Activated naive CD4-positive, alpha-beta T cell treated with anti-CD3 and anti-CD28 coated beads for 36 hours (primary cell): ENCODE measurements around the gene UST. TPM values are rescaled to one million over a fixed set of nuclear protein-coding genes. Genes with fewer than 3 reads are reported as not detected.
"Not testable (repeated sequence)": the region's sequence is repeated elsewhere in the genome, so short reads cannot be mapped to it uniquely, and the experiment has no call there.

Source experiments
- CTCF ChIA-PET: fragments of 350-600 bp; sonication (Branson Sonifier 250); formaldehyde crosslinking; loops from one replicate; lab custom pipeline; 2021; ENCODE audit warnings: antibody characterized with exemption; lab: Charles Lee
- DNase-seq: peaks from one replicate; pipeline ENCODE4 v3.0.0-alpha.2; 2020
- H3K27ac Mint-ChIP-seq: one replicate; pipeline ENCODE4 v1.8.0; 2021; ENCODE audit warnings: mild to moderate bottlenecking, mixed read lengths
- H3K27me3 Mint-ChIP-seq: one replicate; pipeline ENCODE4 v1.8.0; 2021; ENCODE audit warnings: low read depth, mixed read lengths
- H3K36me3 Mint-ChIP-seq: one replicate; pipeline ENCODE4 v1.8.0; 2021; ENCODE audit warnings: low read depth, mixed read lengths
- H3K4me1 Mint-ChIP-seq: one replicate; pipeline ENCODE4 v1.8.0; 2021; ENCODE audit warnings: low read depth, mixed read lengths
- H3K4me3 Mint-ChIP-seq: one replicate; pipeline ENCODE4 v1.8.0; 2021; ENCODE audit warnings: mild to moderate bottlenecking, moderate library complexity, mixed read lengths
- H3K9me3 Mint-ChIP-seq: one replicate; pipeline ENCODE4 v1.8.0; 2021; ENCODE audit warnings: mixed read lengths
- intact Hi-C: fragments of 100-400 bp; cut with micrococcal nuclease; formaldehyde crosslinking; loops from one replicate; pipeline ENCODE4 v1.15.1; 2023
- total RNA-seq, 2 experiments: library from RNA; stranded (reverse); gene quantifications; one replicate each; pipeline ENCODE4 v1.2.3, GENCODE V29; 2021

UST gene
- total RNA-seq, 2 experiments from 2014 or later: 0.20 to 0.74 TPM

DNA sequence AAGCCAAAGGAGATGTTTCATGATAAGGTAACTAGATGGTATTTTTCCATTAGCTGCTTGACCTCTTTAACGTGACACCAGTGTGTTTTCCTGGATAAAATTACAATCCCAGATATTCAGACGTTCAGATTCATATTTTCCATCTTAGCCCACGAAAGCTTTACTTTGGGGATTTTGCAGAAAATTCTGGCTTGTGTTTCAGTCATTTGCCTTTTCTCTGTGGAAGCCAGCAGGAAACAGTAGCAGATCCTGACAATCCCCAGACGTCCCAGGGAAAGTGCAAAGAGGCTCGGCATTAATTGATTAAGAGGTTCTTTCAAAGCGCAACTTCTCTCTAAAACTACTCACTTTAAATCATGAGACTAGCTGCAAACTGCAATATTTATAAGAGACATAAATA, 243.6 kb downstream of the UST start:
- Mint-ChIP-seq H3K27ac (no peak overlapping the region), H3K27me3 (no peaks in the 10 kb centered on the region), H3K4me1 (no peaks in the 10 kb centered on the region), H3K9me3 (peaks cover 2% of the 10 kb centered on the region), H3K4me3 (no peak overlapping the region), H3K36me3 (no peaks in the 10 kb centered on the region)
- intact Hi-C loops: no loop called here
- CTCF ChIA-PET: interaction anchor here (1.0 kb wide), 1 partner anchor 11 kb away, joined by 3 read pairs; no protein-coding TSS in a partner anchor
- DNase-seq: no peak

GRCh38 chr6:148996815-148997214, 250.0 kb downstream of the UST start:
- Mint-ChIP-seq H3K4me3 (no peak overlapping the region), H3K4me1 (peaks cover 8% of the 10 kb centered on the region), H3K36me3 (peaks cover 1% of the 10 kb centered on the region), H3K27me3 (no peaks in the 10 kb centered on the region), H3K27ac (no peak overlapping the region), H3K9me3 (peaks cover 10% of the 10 kb centered on the region)
- CTCF ChIA-PET: interaction anchor here (0.6 to 0.7 kb wide), 2 partner anchors 435 to 446 kb away, joined by 4 to 5 read pairs; no protein-coding TSS in a partner anchor
- intact Hi-C loops: no loop called here
- no peak for DNase-seq

GRCh38 chr6:148997865-148998264, 251.0 kb downstream of the UST start:
- Mint-ChIP-seq H3K4me3 (no peak overlapping the region), H3K4me1 (peaks cover 8% of the 10 kb centered on the region), H3K9me3 (peaks cover 10% of the 10 kb centered on the region), H3K36me3 (peaks cover 3% of the 10 kb centered on the region), H3K27me3 (no peaks in the 10 kb centered on the region), H3K27ac (no peak overlapping the region)
- CTCF ChIA-PET: interaction anchor here (1.2 kb wide), 1 partner anchor 518 kb away, joined by 3 read pairs; no protein-coding TSS in a partner anchor
- intact Hi-C loops: no loop called here
- no peak for DNase-seq

- Mint-ChIP-seq H3K27ac (no peak overlapping the region), H3K9me3 (peaks cover 8% of the 10 kb centered on the region), H3K36me3 (peaks cover 3% of the 10 kb centered on the region), H3K4me1 (peaks cover 8% of the 10 kb centered on the region), H3K27me3 (no peaks in the 10 kb centered on the region), H3K4me3 (no peak overlapping the region)
- CTCF ChIA-PET: no interaction called here
- intact Hi-C loops: no loop called here
- no peak for DNase-seq
These were observed 251.9 kb downstream of the UST start for GRCh38 chr6:148998704-148999103.

- H3K36me3 Mint-ChIP-seq: peaks cover 3% of the 10 kb centered on the region
- no peak for DNase-seq
- peaks cover 8% of the 10 kb centered on the region for H3K9me3 Mint-ChIP-seq
- no peaks in the 10 kb centered on the region for H3K27me3 Mint-ChIP-seq
- no peak overlapping the region for H3K27ac Mint-ChIP-seq
- intact Hi-C loops: no loop called here
- peaks cover 8% of the 10 kb centered on the region for H3K4me1 Mint-ChIP-seq
- H3K4me3 Mint-ChIP-seq: no peak overlapping the region
- CTCF ChIA-PET: no interaction called here
These were observed 252.7 kb downstream of the UST start for GRCh38 chr6:148999501-148999900.

DNA sequence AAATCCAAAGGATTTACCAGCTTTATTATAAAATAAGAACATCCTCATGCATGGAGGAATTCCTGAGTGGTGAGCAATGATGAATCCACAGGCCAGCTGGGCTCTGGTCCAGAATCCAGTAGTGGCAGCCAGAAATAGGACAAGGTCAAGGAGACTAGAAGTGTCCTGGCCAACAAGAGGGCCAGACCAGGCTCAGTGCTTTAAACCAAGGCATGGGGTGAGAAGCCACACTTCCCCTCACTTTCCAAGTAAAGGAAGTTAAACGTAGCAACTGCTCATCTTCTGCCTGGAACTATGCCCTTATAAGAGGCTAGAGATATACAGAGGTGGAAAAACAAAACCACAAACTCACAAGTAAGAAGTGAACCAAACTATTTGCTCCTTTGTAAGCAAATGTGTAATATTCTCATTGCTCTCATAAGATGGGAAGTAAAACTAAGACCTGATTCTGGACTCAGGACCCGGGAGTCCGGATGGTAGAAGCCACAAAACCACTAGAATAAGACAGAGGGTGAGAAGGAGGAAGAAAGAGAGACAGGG, 253.2 kb downstream of the UST start:
- no peak for DNase-seq
- no peaks in the 10 kb centered on the region for H3K27me3 Mint-ChIP-seq
- no peak overlapping the region for H3K27ac Mint-ChIP-seq
- H3K9me3 Mint-ChIP-seq: peaks cover 8% of the 10 kb centered on the region
- intact Hi-C loops: no loop called here
- peaks cover 3% of the 10 kb centered on the region for H3K36me3 Mint-ChIP-seq
- no peak overlapping the region for H3K4me3 Mint-ChIP-seq
- peaks cover 8% of the 10 kb centered on the region for H3K4me1 Mint-ChIP-seq
- CTCF ChIA-PET: no interaction called here

- no peak overlapping the region for H3K4me3 Mint-ChIP-seq
- peaks cover 8% of the 10 kb centered on the region for H3K9me3 Mint-ChIP-seq
- no peak for DNase-seq
- H3K36me3 Mint-ChIP-seq: peaks cover 3% of the 10 kb centered on the region
- intact Hi-C loops: no loop called here
- no peaks in the 10 kb centered on the region for H3K27me3 Mint-ChIP-seq
- no peak overlapping the region for H3K27ac Mint-ChIP-seq
- CTCF ChIA-PET: interaction anchor here (0.9 kb wide), 1 partner anchor 11 kb away, joined by 3 read pairs; no protein-coding TSS in a partner anchor
- peaks cover 8% of the 10 kb centered on the region for H3K4me1 Mint-ChIP-seq
These were observed 254.6 kb downstream of the UST start for GRCh38 chr6:149001422-149001821.

DNA sequence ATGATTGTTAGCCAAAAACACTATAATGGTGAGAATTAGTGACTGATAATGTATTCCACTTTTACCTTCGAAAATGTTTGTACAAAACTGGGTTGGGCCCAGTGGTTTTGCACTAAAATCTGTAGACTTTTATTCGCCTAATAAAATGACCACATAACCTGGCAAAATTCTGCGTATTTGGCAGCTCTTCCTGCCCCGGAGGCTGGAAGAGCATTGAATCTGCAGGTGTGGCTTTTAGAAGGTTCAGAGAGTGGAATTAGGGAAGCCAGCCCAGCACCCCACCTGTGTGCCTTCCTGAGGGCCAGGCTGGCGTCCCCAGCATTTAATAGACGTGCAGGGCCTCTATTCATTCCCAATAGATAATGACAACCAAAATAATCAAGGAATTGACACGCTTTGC, 256.7 kb downstream of the UST start:
- Mint-ChIP-seq H3K27me3 (no peaks in the 10 kb centered on the region), H3K27ac (no peak overlapping the region), H3K36me3 (peaks cover 3% of the 10 kb centered on the region), H3K4me1 (peaks cover 8% of the 10 kb centered on the region), H3K4me3 (no peak overlapping the region), H3K9me3 (peaks cover 8% of the 10 kb centered on the region)
- intact Hi-C loops: no loop called here
- CTCF ChIA-PET: interaction anchor here (1.3 kb wide), 1 partner anchor 25 kb away, joined by 3 read pairs; no protein-coding TSS in a partner anchor
- no peak for DNase-seq

- H3K36me3 Mint-ChIP-seq: peaks cover 3% of the 10 kb centered on the region
- intact Hi-C loops: no loop called here
- H3K27me3 Mint-ChIP-seq: no peaks in the 10 kb centered on the region
- H3K4me3 Mint-ChIP-seq: no peak overlapping the region
- CTCF ChIA-PET: interaction anchor here (0.5 to 1.3 kb wide), 3 partner anchors 24 to 1827 kb away, joined by 3 read pairs; no protein-coding TSS in a partner anchor
- no peak for DNase-seq
- H3K9me3 Mint-ChIP-seq: peaks cover 8% of the 10 kb centered on the region
- H3K4me1 Mint-ChIP-seq: peaks cover 8% of the 10 kb centered on the region
- no peak overlapping the region for H3K27ac Mint-ChIP-seq
These were observed 257.8 kb downstream of the UST start for GRCh38 chr6:149004664-149005063.

- H3K27ac Mint-ChIP-seq, H3K27me3 Mint-ChIP-seq, intact Hi-C loops, H3K36me3 Mint-ChIP-seq, DNase-seq, H3K9me3 Mint-ChIP-seq, H3K4me1 Mint-ChIP-seq, CTCF ChIA-PET, H3K4me3 Mint-ChIP-seq: not testable (repeated sequence)
These were observed 259.4 kb downstream of the UST start for GRCh38 chr6:149006236-149006635.

DNA sequence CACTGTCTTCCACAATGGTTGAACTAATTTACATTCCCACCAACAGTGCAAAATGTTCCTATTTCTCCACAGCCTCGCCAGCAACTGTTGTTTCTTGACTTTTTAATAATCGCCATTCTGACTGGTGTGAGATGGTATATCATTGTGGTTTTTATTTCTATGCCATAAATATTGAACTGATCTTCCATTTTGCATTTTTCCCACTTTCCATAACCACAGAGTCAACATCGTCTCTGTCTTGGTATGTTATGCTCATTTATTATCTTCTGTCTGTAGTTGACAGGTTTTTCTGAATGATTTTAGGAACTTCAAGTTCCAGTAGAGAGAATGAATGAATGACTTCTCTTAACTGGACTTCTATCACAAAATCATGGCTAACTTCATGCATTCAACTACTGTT, 259.8 kb downstream of the UST start:
- Mint-ChIP-seq H3K4me3 (no peak overlapping the region), H3K4me1 (no peaks in the 10 kb centered on the region), H3K27me3 (no peaks in the 10 kb centered on the region), H3K27ac (no peak overlapping the region), H3K36me3 (peaks cover 2% of the 10 kb centered on the region), H3K9me3 (no peaks in the 10 kb centered on the region)
- intact Hi-C loops: no loop called here
- CTCF ChIA-PET: interaction anchor here (0.6 kb wide), 1 partner anchor 22 kb away, joined by 5 read pairs; no protein-coding TSS in a partner anchor
- DNase-seq: no peak

- DNase-seq: no peak
- no peaks in the 10 kb centered on the region for H3K27me3 Mint-ChIP-seq
- no peak overlapping the region for H3K27ac Mint-ChIP-seq
- no peak overlapping the region for H3K4me3 Mint-ChIP-seq
- intact Hi-C loops: no loop called here
- CTCF ChIA-PET: no interaction called here
- H3K9me3 Mint-ChIP-seq: no peaks in the 10 kb centered on the region
- H3K4me1 Mint-ChIP-seq: no peaks in the 10 kb centered on the region
- H3K36me3 Mint-ChIP-seq: no peaks in the 10 kb centered on the region
These were observed 261.0 kb downstream of the UST start for GRCh38 chr6:149007846-149008245.

DNA sequence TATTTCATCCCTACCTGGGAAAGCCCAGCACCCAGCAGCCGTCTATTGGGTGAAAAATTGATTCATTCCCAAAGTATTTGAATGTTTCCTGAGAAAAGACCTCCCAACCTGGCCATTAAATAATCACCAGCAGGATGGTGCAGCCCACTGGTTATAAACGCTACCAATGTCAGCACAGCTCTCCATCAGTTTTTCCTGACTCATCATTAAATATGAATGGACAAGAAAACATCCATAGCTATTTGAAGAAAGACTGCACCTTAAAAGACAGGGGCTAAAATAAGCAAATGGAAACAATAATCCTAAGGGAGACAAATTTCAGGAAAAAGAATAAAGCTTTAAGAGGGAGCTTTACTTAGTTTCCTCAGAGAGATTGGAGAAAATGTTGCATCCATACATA, 261.9 kb downstream of the UST start:
- Mint-ChIP-seq H3K9me3 (no peaks in the 10 kb centered on the region), H3K4me3 (no peak overlapping the region), H3K36me3 (no peaks in the 10 kb centered on the region), H3K27me3 (no peaks in the 10 kb centered on the region), H3K27ac (no peak overlapping the region), H3K4me1 (no peaks in the 10 kb centered on the region)
- DNase-seq: no peak
- intact Hi-C loops: no loop called here
- CTCF ChIA-PET: no interaction called here
